Measurements from ENCODE around the gene AHDC1. TPM values are rescaled to one million over a fixed set of nuclear protein-coding genes. Genes with fewer than 3 reads are reported as not detected.

Gene AHDC1
- total and polyA plus RNA-seq, 2 experiments from 2014 or later = 13.3 to 14.4 TPM

DNA sequence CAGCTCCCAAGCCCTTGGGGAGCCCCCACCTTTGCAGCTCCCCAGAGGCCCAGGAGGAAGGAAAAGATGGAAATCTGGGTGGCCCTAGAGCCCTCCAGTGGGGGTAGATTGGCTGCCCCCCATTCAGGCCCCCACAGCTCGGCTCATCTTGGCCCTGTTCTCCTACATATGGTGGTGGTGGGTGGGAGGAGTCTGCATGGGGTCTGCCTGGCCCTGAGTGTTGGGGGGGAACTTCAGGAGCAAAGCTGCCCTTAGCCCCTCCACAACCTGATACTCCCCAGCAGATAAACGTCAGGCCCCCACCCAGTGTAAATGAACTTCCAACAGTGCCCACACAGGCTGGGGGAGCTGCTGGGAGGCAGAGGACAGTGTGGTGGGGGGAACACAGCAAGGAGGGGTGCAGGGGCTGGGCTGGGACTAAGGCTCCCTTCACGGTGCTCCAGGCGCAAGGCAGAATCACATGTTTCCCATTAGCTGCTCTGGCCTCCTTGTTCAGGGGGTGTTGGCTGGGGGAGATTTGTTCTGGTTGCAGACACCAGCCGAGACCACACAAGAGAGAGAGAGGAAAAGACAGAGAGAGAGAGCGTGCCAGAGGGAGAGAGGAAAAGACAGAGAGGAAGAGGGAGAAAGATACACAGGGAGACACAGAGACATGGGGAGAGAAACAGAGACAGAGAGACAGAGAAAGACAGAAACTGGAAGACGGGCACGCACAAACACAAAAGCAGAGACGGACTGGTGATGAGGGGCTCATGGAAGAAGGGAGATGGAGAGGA, 42.6 kb downstream of the AHDC1 start:
- TF ChIP-seq, protein P1, sequence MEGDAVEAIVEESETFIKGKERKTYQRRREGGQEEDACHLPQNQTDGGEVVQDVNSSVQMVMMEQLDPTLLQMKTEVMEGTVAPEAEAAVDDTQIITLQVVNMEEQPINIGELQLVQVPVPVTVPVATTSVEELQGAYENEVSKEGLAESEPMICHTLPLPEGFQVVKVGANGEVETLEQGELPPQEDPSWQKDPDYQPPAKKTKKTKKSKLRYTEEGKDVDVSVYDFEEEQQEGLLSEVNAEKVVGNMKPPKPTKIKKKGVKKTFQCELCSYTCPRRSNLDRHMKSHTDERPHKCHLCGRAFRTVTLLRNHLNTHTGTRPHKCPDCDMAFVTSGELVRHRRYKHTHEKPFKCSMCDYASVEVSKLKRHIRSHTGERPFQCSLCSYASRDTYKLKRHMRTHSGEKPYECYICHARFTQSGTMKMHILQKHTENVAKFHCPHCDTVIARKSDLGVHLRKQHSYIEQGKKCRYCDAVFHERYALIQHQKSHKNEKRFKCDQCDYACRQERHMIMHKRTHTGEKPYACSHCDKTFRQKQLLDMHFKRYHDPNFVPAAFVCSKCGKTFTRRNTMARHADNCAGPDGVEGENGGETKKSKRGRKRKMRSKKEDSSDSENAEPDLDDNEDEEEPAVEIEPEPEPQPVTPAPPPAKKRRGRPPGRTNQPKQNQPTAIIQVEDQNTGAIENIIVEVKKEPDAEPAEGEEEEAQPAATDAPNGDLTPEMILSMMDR (IDR thresholded peaks at IDR 0.05; ENCODE audit: poor library complexity) = no peak
- TF ChIP-seq EZH2phosphoT487 (IDR thresholded peaks at IDR 0.05; ENCODE audit: low read depth, severe bottlenecking, unreplicated experiment) = no peak
- TF ChIP-seq EZH2 (IDR thresholded peaks at IDR 0.05; ENCODE audit: borderline replicate concordance) = no peak
- Histone ChIP-seq H3K4me1 (ENCODE audit: insufficient read depth) (peaks cover 97% of the 10 kb centered on the region), H3K4me3 (no peak overlapping the region), H3K79me2 (peaks cover 81% of the 10 kb centered on the region), H3K36me3 (replicated peaks; ENCODE audit: insufficient read depth, low read depth) (no peaks in the 10 kb centered on the region), H3K9me2 (replicated peaks; ENCODE audit: insufficient read depth) (no peaks in the 10 kb centered on the region), H2AFZ (no peak overlapping the region), H4K20me1 (ENCODE audit: insufficient read depth, poor library complexity, severe bottlenecking) (peaks cover 12% of the 10 kb centered on the region), H3K27ac (peak overlapping the region; percentile 94), H3K4me2 (peak overlapping the region; percentile 65), H3K27me3 (no peaks in the 10 kb centered on the region), H3K9me3 (ENCODE audit: low read depth) (no peaks in the 10 kb centered on the region)
- 50% methylated on average over 7 of the region's 9 CpGs for whole genome bisulfite sequencing (ENCODE audit: low lambda C conversion rate, missing lambda C conversion rate)
- no peak for DNase-seq (ENCODE audit: low spot score)

DNA sequence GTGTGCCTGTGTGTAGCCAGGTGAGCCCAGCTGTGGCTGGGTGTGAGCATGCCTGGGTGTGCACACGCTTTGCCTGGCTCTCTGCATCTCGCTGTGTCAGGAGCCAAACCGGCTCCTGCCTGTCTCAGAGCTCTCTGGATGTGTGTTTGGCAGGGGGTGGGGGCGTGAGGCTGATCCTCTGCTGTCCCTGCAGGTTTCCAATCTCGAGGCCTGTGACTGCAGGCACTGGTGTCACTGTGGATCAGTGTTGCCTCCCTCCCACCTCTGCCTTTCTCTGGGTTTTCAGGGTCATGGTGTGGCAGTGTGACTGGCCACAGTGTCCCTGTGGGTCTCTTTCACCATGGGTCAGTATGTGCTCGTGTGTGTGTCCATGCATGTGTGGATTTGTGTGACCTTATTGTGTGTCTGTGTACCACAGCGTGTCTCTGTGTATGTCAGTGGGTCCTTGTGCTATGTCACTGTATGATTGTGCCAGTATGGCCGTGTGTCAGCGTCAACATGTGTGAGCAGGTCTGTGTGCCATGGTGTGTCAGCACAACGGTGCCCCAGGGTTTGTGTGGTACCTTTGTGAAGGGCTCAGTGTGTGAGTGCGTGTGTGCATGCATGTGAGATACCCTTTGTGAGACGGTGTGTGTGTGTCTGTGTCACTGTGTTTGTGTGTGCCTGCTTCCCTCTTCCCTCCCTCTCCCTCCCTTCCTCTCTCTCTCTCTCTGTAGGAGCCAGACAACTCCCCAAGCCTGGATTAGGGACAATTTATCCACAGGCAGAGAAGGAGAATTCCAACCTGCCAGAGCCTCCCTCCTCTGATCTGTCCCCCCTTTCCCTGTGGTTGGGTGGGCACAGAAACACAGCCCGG, 43.4 kb downstream of the AHDC1 start:
- H3K36me3 ChIP-seq (replicated peaks; ENCODE audit: insufficient read depth, low read depth) = no peaks in the 10 kb centered on the region
- H3K9me2 ChIP-seq (replicated peaks; ENCODE audit: insufficient read depth) = no peaks in the 10 kb centered on the region
- H3K4me3 ChIP-seq = no peak overlapping the region
- 58% methylated on average over 13 of the region's 13 CpGs for WGBS (ENCODE audit: low lambda C conversion rate, missing lambda C conversion rate)
- peaks cover 8% of the 10 kb centered on the region for H4K20me1 ChIP-seq (ENCODE audit: insufficient read depth, poor library complexity, severe bottlenecking)
- peaks cover 97% of the 10 kb centered on the region for H3K4me1 ChIP-seq (ENCODE audit: insufficient read depth)
- TF ChIP-seq, protein P1 (IDR thresholded peaks at IDR 0.05; ENCODE audit: poor library complexity) = no peak
- TF ChIP-seq EZH2 (IDR thresholded peaks at IDR 0.05; ENCODE audit: borderline replicate concordance) (no peak), EZH2phosphoT487 (IDR thresholded peaks at IDR 0.05; ENCODE audit: low read depth, severe bottlenecking, unreplicated experiment) (no peak)
- peak overlapping the region; percentile 65 for H3K4me2 ChIP-seq
- peaks cover 80% of the 10 kb centered on the region for H3K79me2 ChIP-seq
- H2AFZ ChIP-seq = no peak overlapping the region
- H3K27me3 ChIP-seq = no peaks in the 10 kb centered on the region
- no peak for DNase-seq (ENCODE audit: low spot score)
- no peaks in the 10 kb centered on the region for H3K9me3 ChIP-seq (ENCODE audit: low read depth)
- peak overlapping the region; percentile 94 for H3K27ac ChIP-seq

DNA sequence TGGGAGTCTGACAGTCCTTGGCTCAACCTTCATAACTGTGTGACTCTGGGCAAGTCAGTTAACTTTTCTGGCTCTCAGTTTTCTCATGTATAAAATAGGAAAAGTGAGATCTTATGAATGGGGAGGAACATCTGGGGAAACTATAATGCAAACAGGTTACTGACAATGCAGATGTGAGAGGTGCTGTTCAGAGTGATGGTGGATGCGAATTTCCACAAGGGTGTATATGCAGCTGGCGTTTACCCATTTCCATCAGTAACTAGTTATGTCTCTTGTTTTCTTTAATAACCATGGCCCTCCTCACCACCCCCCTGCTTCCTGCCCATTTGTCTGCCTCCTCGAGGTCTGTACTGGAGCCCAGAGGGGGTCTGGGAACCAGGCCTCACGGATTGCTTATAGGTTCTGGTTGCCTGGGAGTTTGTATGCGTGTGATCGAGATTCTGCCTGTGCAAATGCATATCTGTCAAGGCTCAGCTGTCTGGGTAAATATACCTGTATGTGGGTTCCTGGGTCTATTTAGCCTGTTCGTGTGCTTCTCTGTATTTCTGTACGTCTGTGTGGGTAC, 44.4 kb downstream of the AHDC1 start:
- no peaks in the 10 kb centered on the region for H3K9me2 ChIP-seq (replicated peaks; ENCODE audit: insufficient read depth)
- no peak overlapping the region for H3K4me2 ChIP-seq
- no peak for TF ChIP-seq EZH2phosphoT487 (IDR thresholded peaks at IDR 0.05; ENCODE audit: low read depth, severe bottlenecking, unreplicated experiment)
- TF ChIP-seq, protein P1 (IDR thresholded peaks at IDR 0.05; ENCODE audit: poor library complexity) = no peak
- TF ChIP-seq EZH2 (IDR thresholded peaks at IDR 0.05; ENCODE audit: borderline replicate concordance) = no peak
- H2AFZ ChIP-seq = no peak overlapping the region
- no peaks in the 10 kb centered on the region for H3K9me3 ChIP-seq (ENCODE audit: low read depth)
- DNase-seq (ENCODE audit: low spot score) = no peak
- no peaks in the 10 kb centered on the region for H3K27me3 ChIP-seq
- no peak overlapping the region for H3K4me3 ChIP-seq
- 78% methylated on average over 8 of the region's 8 CpGs for WGBS (ENCODE audit: low lambda C conversion rate, missing lambda C conversion rate)
- no peaks in the 10 kb centered on the region for H3K36me3 ChIP-seq (replicated peaks; ENCODE audit: insufficient read depth, low read depth)
- peaks cover 76% of the 10 kb centered on the region for H3K79me2 ChIP-seq
- H3K4me1 ChIP-seq (ENCODE audit: insufficient read depth) = peaks cover 97% of the 10 kb centered on the region
- H4K20me1 ChIP-seq (ENCODE audit: insufficient read depth, poor library complexity, severe bottlenecking) = peaks cover 4% of the 10 kb centered on the region
- peak overlapping the region; percentile 94 for H3K27ac ChIP-seq
